Kidney glomerular epithelial cell (primary cell): ENCODE data around the gene PCSK1.
A peak's percentile ranks its signal among the peaks of the same experiment; 100 is the strongest.
"Not testable (repeated sequence)": the region's sequence is repeated elsewhere in the genome, so short reads cannot be mapped to it uniquely, and the experiment has no call there.

Experiments
- DNase-seq: peaks from one replicate; lab custom pipeline; 2025; lab: John Stamatoyannopoulos, UW

PCSK1 gene

GRCh38 chr5:96426831-96427230 lies 6.2 kb downstream of the PCSK1 start:
- DNase-seq: no peak

GRCh38 chr5:96425443-96425842 lies 7.6 kb downstream of the PCSK1 start:
- DNase-seq: no peak

- no peak for DNase-seq
These were observed 17.2 kb downstream of the PCSK1 start for GRCh38 chr5:96415897-96416296.

- no peak for DNase-seq
These were observed 20.1 kb downstream of the PCSK1 start for GRCh38 chr5:96412868-96413449.

- no peak for DNase-seq
These were observed 23.0 kb downstream of the PCSK1 start for GRCh38 chr5:96410013-96410412.

GRCh38 chr5:96408841-96409538 lies 24.1 kb downstream of the PCSK1 start:
- DNase-seq: no peak

GRCh38 chr5:96408210-96408777 lies 24.8 kb downstream of the PCSK1 start:
- DNase-seq: peak; percentile 4

- DNase-seq: no peak
These were observed 25.6 kb downstream of the PCSK1 start for GRCh38 chr5:96407436-96407835.

- DNase-seq: no peak
These were observed 28.7 kb downstream of the PCSK1 start for GRCh38 chr5:96404191-96404867.

GRCh38 chr5:96402500-96402899 lies 30.5 kb downstream of the PCSK1 start:
- DNase-seq: no peak

GRCh38 chr5:96396878-96397277 lies 36.2 kb downstream of the PCSK1 start:
- no peak for DNase-seq

GRCh38 chr5:96395295-96395694 lies 37.8 kb downstream of the PCSK1 start:
- DNase-seq: not testable (repeated sequence)

GRCh38 chr5:96391921-96392320 lies 41.1 kb downstream of the PCSK1 start:
- no peak for DNase-seq

- no peak for DNase-seq
These were observed 44.9 kb downstream of the PCSK1 start for GRCh38 chr5:96388176-96388575.

- DNase-seq: no peak
These were observed 45.4 kb downstream of the PCSK1 start for GRCh38 chr5:96387616-96388015.

GRCh38 chr5:96385538-96385937 lies 47.5 kb downstream of the PCSK1 start:
- DNase-seq: no peak

- DNase-seq: peak; percentile 94
These were observed 48.7 kb downstream of the PCSK1 start for GRCh38 chr5:96384353-96384752.

GRCh38 chr5:96381526-96381925 lies 51.5 kb downstream of the PCSK1 start:
- no peak for DNase-seq

GRCh38 chr5:96379896-96380295 lies 53.2 kb downstream of the PCSK1 start:
- no peak for DNase-seq

GRCh38 chr5:96377597-96377996 lies 55.5 kb downstream of the PCSK1 start:
- no peak for DNase-seq

- DNase-seq: no peak
These were observed 55.9 kb downstream of the PCSK1 start for GRCh38 chr5:96377167-96377566.

- DNase-seq: no peak
These were observed 58.4 kb downstream of the PCSK1 start for GRCh38 chr5:96374653-96375052.

- no peak for DNase-seq
These were observed 59.7 kb downstream of the PCSK1 start for GRCh38 chr5:96373381-96373733.
